Glutamatergic neuron (in vitro differentiated cells): ENCODE measurements around the gene COX5A. TPM values are rescaled to one million over a fixed set of nuclear protein-coding genes. Genes with fewer than 3 reads are reported as not detected.

Experiments used
- DNase-seq: peaks from one replicate; pipeline ENCODE4 v3.0.0; 2022
- H3K27ac Mint-ChIP-seq: one replicate; pipeline ENCODE4 v1.8.0; 2020; ENCODE audit warnings: mild to moderate bottlenecking, mixed read lengths, inconsistent platforms; ENCODE audit not compliant: unreplicated experiment
- H3K27me3 Mint-ChIP-seq: one replicate; pipeline ENCODE4 v1.8.0; 2020; ENCODE audit warnings: mild to moderate bottlenecking, moderate library complexity, mixed read lengths, inconsistent platforms; ENCODE audit not compliant: unreplicated experiment
- H3K36me3 Mint-ChIP-seq: one replicate; pipeline ENCODE4 v1.8.0; 2020; ENCODE audit warnings: mild to moderate bottlenecking, mixed read lengths, inconsistent platforms; ENCODE audit not compliant: unreplicated experiment
- H3K4me1 Mint-ChIP-seq: one replicate; pipeline ENCODE4 v1.8.0; 2020; ENCODE audit warnings: mild to moderate bottlenecking, low read depth, mixed read lengths, inconsistent platforms; ENCODE audit not compliant: unreplicated experiment
- H3K4me3 Mint-ChIP-seq: one replicate; pipeline ENCODE4 v1.8.0; 2020; ENCODE audit warnings: mild to moderate bottlenecking, mixed read lengths, inconsistent platforms; ENCODE audit not compliant: unreplicated experiment
- H3K9me3 Mint-ChIP-seq: one replicate; pipeline ENCODE4 v1.8.0; 2020; ENCODE audit warnings: mild to moderate bottlenecking, moderate library complexity, mixed read lengths, inconsistent platforms; ENCODE audit not compliant: unreplicated experiment
- CTCF ChIP-seq: fragments of 200-600 bp; sonication (generic); IDR thresholded peaks from one replicate; pipeline ENCODE4 v1.5.0; 2021; ENCODE audit not compliant: partially characterized antibody, unreplicated experiment
- total RNA-seq: library from RNA; stranded (reverse); fragmentation: NEBNext Ultra II Directional; extraction: Animal tissue kit (Norgen Biotek cat#: 25700); gene quantifications from one replicate; pipeline ENCODE4 v1.2.1, GENCODE V29; 2021; ENCODE audit not compliant: unreplicated experiment

Gene COX5A
- total RNA-seq, 1 donor from 2014 or later: 219 TPM

- Mint-ChIP-seq H3K36me3 (no peaks in the 10 kb centered on the region), H3K9me3 (no peaks in the 10 kb centered on the region), H3K4me1 (peaks cover 6% of the 10 kb centered on the region), H3K27me3 (no peaks in the 10 kb centered on the region), H3K4me3 (no peak overlapping the region), H3K27ac (no peak overlapping the region)
- DNase-seq: no peak
- no peak for TF ChIP-seq CTCF
Measured at GRCh38 chr15:74977599-74977998, 39.7 kb upstream of the COX5A start.

- Mint-ChIP-seq H3K4me3 (no peak overlapping the region), H3K27ac (no peak overlapping the region), H3K27me3 (no peaks in the 10 kb centered on the region), H3K4me1 (peaks cover 6% of the 10 kb centered on the region), H3K9me3 (no peaks in the 10 kb centered on the region), H3K36me3 (no peaks in the 10 kb centered on the region)
- no peak for DNase-seq
- TF ChIP-seq CTCF: no peak
Measured at GRCh38 chr15:74976159-74976558, 38.3 kb upstream of the COX5A start.

GRCh38 chr15:74967670-74968069, 29.8 kb upstream of the COX5A start:
- Mint-ChIP-seq H3K27ac (no peak overlapping the region), H3K27me3 (peaks cover 3% of the 10 kb centered on the region), H3K4me3 (no peak overlapping the region), H3K4me1 (peaks cover 13% of the 10 kb centered on the region), H3K36me3 (no peaks in the 10 kb centered on the region), H3K9me3 (no peaks in the 10 kb centered on the region)
- no peak for DNase-seq
- TF ChIP-seq CTCF: no peak

GRCh38 chr15:74964794-74965193, 26.9 kb upstream of the COX5A start:
- peaks cover 5% of the 10 kb centered on the region for H3K27me3 Mint-ChIP-seq
- peaks cover 26% of the 10 kb centered on the region for H3K4me1 Mint-ChIP-seq
- peak overlapping the region; percentile 13 for H3K27ac Mint-ChIP-seq
- no peaks in the 10 kb centered on the region for H3K9me3 Mint-ChIP-seq
- TF ChIP-seq CTCF: no peak
- no peaks in the 10 kb centered on the region for H3K36me3 Mint-ChIP-seq
- no peak overlapping the region for H3K4me3 Mint-ChIP-seq
- no peak for DNase-seq

GRCh38 chr15:74963213-74963612, 25.3 kb upstream of the COX5A start:
- DNase-seq: no peak
- Mint-ChIP-seq H3K27ac (no peak overlapping the region), H3K4me1 (peaks cover 30% of the 10 kb centered on the region), H3K9me3 (no peaks in the 10 kb centered on the region), H3K36me3 (no peaks in the 10 kb centered on the region), H3K4me3 (no peak overlapping the region), H3K27me3 (peaks cover 13% of the 10 kb centered on the region)
- TF ChIP-seq CTCF: no peak
